ENCODE measurements around the gene SYNJ1. TPM values are rescaled to one million over a fixed set of nuclear protein-coding genes. Genes with fewer than 3 reads are reported as not detected.
"Not testable (repeated sequence)": the region's sequence is repeated elsewhere in the genome, so short reads cannot be mapped to it uniquely, and the experiment has no call there.

SYNJ1 gene
- total RNA-seq, 4 donors from 2014 or later = 8.0 to 21.4 (median 13.3) TPM

GRCh38 chr21:32749662-32750061, 21.8 kb upstream of the SYNJ1 start:
- TF ChIP-seq, protein P1, sequence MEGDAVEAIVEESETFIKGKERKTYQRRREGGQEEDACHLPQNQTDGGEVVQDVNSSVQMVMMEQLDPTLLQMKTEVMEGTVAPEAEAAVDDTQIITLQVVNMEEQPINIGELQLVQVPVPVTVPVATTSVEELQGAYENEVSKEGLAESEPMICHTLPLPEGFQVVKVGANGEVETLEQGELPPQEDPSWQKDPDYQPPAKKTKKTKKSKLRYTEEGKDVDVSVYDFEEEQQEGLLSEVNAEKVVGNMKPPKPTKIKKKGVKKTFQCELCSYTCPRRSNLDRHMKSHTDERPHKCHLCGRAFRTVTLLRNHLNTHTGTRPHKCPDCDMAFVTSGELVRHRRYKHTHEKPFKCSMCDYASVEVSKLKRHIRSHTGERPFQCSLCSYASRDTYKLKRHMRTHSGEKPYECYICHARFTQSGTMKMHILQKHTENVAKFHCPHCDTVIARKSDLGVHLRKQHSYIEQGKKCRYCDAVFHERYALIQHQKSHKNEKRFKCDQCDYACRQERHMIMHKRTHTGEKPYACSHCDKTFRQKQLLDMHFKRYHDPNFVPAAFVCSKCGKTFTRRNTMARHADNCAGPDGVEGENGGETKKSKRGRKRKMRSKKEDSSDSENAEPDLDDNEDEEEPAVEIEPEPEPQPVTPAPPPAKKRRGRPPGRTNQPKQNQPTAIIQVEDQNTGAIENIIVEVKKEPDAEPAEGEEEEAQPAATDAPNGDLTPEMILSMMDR (IDR thresholded peaks at IDR 0.05) = no peak
- TF ChIP-seq EP300 (IDR thresholded peaks at IDR 0.05) = no peak
- TF ChIP-seq POLR2A (IDR thresholded peaks at IDR 0.05) = no peak

DNA sequence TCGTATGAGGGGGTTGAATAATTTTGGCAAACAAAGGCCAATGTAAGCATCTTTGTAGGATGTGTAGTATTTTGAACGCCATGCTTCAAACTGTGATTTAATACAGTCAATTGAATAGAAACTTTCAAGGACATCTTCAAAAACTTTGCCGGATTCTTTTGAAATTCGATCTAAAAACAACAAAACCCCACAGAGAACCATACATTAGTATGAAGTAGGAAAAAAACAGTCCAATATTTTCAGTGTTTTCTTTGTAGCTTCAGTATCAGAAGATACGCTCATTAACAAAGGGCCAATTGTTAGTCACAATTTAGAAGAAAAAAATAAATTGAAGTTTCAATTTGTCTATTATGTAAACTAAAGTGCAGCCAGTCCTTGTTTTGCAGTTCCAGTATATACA, 20.7 kb upstream of the SYNJ1 start:
- DNase-seq (ENCODE audit: low spot score in 2 of 2) = no peak
- Histone ChIP-seq H3K27ac (no peak overlapping the region), H3K27me3 (no peaks in the 10 kb centered on the region), H3K9me3 (no peaks in the 10 kb centered on the region), H3K36me3 (peaks cover 0 to 99% (median 15%) of the 10 kb centered on the region in 3 donors), H3K4me3 (no peak overlapping the region), H3K4me1 (no peaks in the 10 kb centered on the region)
- TF ChIP-seq EP300 (IDR thresholded peaks at IDR 0.05) (no peak), POLR2A (IDR thresholded peaks at IDR 0.05) (no peak)
- TF ChIP-seq, protein P1 (IDR thresholded peaks at IDR 0.05) = no peak
- WGBS, 2 donors = 52 to 62% methylated on average over 5 of the region's 5 CpGs

More at GRCh38 chr21:32749662-32750061, 21.8 kb upstream of the SYNJ1 start:
- no peak overlapping the region for H3K4me3 ChIP-seq
- no peak overlapping the region for H3K27ac ChIP-seq
- no peaks in the 10 kb centered on the region for H3K27me3 ChIP-seq
- H3K4me1 ChIP-seq = no peaks in the 10 kb centered on the region
- DNase-seq (ENCODE audit: low spot score in 2 of 2) = no peak
- H3K36me3 ChIP-seq = peaks cover 0 to 98% (median 15%) of the 10 kb centered on the region in 3 donors
- H3K9me3 ChIP-seq = no peaks in the 10 kb centered on the region

DNA sequence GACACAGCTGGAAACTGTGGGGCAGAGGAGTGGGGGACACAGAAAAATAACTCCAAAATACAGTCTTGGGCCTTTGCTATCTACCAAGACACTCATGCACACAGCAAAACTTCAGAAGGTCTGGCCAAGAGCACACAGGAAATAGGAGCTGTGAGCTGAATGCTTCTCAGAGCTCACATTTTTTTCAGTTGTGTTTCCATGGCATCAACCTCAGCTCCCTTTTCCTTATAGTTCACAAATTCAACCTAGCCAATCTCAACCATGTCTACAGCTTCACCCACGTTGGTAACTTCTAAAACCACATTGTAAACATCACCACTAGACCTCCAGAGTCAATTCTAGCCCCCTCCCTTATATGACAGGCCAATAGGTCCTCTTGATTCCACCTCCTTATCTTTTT, 19.6 kb upstream of the SYNJ1 start:
- TF ChIP-seq, protein P1 (IDR thresholded peaks at IDR 0.05) = no peak
- TF ChIP-seq EP300 (IDR thresholded peaks at IDR 0.05) = no peak
- TF ChIP-seq POLR2A (IDR thresholded peaks at IDR 0.05) = no peak
- no peak overlapping the region for H3K4me3 ChIP-seq
- WGBS, 2 donors = 64 to 87% methylated on average over 1 of the region's 1 CpG
- no peak overlapping the region for H3K27ac ChIP-seq
- peaks cover 0 to 100% (median 16%) of the 10 kb centered on the region in 3 donors for H3K36me3 ChIP-seq
- H3K4me1 ChIP-seq = no peaks in the 10 kb centered on the region
- H3K27me3 ChIP-seq = no peaks in the 10 kb centered on the region
- H3K9me3 ChIP-seq = no peaks in the 10 kb centered on the region
- no peak for DNase-seq (ENCODE audit: low spot score in 2 of 2)

GRCh38 chr21:32746711-32747110, 18.9 kb upstream of the SYNJ1 start:
- WGBS, 2 donors = 91 to 97% methylated on average over 3 of the region's 3 CpGs
- H3K9me3 ChIP-seq; H3K27me3 ChIP-seq; H3K4me1 ChIP-seq; H3K27ac ChIP-seq; DNase-seq (ENCODE audit: low spot score in 2 of 2); H3K4me3 ChIP-seq: not testable (repeated sequence)
- peaks cover 0 to 100% (median 23%) of the 10 kb centered on the region in 3 donors for H3K36me3 ChIP-seq

GRCh38 chr21:32742396-32742795, 14.6 kb upstream of the SYNJ1 start:
- no peak for DNase-seq (ENCODE audit: low spot score in 2 of 2)
- Histone ChIP-seq H3K36me3 (peaks cover 0 to 95% (median 20%) of the 10 kb centered on the region in 3 donors), H3K9me3 (no peaks in the 10 kb centered on the region), H3K4me3 (no peak overlapping the region), H3K27ac (no peak overlapping the region), H3K4me1 (no peaks in the 10 kb centered on the region), H3K27me3 (no peaks in the 10 kb centered on the region)
- 84 to 90% methylated on average over 2 of the region's 2 CpGs for whole genome bisulfite sequencing, 2 donors
- no peak for TF ChIP-seq EP300 (IDR thresholded peaks at IDR 0.05)
- no peak for TF ChIP-seq POLR2A (IDR thresholded peaks at IDR 0.05)
- TF ChIP-seq, protein P1 (IDR thresholded peaks at IDR 0.05) = no peak

GRCh38 chr21:32741336-32741735, 13.5 kb upstream of the SYNJ1 start:
- peaks cover 0 to 95% (median 12%) of the 10 kb centered on the region in 3 donors for H3K36me3 ChIP-seq
- 79 to 82% methylated on average over 3 of the region's 3 CpGs for WGBS, 2 donors

More at GRCh38 chr21:32741336-32741735, 13.5 kb upstream of the SYNJ1 start:
- Histone ChIP-seq H3K9me3 (no peaks in the 10 kb centered on the region), H3K27ac (no peak overlapping the region), H3K27me3 (no peaks in the 10 kb centered on the region), H3K4me1 (no peaks in the 10 kb centered on the region), H3K4me3 (no peak overlapping the region)
- TF ChIP-seq, protein P1 (IDR thresholded peaks at IDR 0.05) = no peak
- no peak for TF ChIP-seq EP300 (IDR thresholded peaks at IDR 0.05)
- TF ChIP-seq POLR2A (IDR thresholded peaks at IDR 0.05) = no peak
- no peak for DNase-seq (ENCODE audit: low spot score in 2 of 2)

Data from tibial nerve (tissue), 4 donors.